ENCODE results near the gene PDYN.

- TF ChIP-seq CTCF (IDR thresholded peaks at IDR 0.05) = peak; percentile 82 to 92 (median 88)
- TF ChIP-seq POLR2A (IDR thresholded peaks at IDR 0.05) = no peak
These were observed 28.1 kb downstream of the PDYN start for GRCh38 chr20:1965520-1966351.

Measured in esophagus squamous epithelium (tissue), 4 donors.